ENCODE data around the gene TAB2. TPM values are rescaled to one million over a fixed set of nuclear protein-coding genes. Genes with fewer than 3 reads are reported as not detected.

TAB2 gene
- total and polyA plus RNA-seq, 2 of the 8 experiments (the other 6 are each of a cell fraction or from before 2014, with no cell fraction given), result 40.4 to 63.0 TPM

DNA sequence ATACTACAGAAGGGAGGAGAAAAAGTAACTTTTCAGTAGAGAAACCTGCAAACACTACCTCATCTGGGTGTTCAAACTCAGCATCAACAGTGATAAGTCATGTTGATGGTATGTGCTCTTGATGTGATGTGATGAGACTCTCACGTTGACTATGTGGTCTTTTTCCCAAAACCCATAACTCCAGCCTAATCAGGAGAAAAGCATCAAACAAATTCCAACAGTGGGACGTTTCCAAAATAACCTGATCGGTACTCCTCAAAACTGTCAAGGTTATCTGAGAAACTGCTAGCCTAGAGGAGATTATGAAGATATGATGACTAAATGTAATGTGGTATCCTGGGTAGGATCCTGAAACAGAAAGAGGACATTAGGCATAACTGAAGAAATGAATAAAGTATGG is 41.9 kb upstream of the TAB2 start:
- FAIRE-seq (no peak), DNase-seq (ENCODE audit: low read depth in 1 of 2, low spot score in 2 of 2) (no peak)
- ChIA-PET POLR2A (ENCODE audit: partially characterized antibody) (no interaction called here), CTCF (ENCODE audit: partially characterized antibody) (interaction anchor here (1.2 kb wide), 1 partner anchor 9 kb away, joined by 3 read pairs; no protein-coding TSS in a partner anchor)
- Histone ChIP-seq H3K79me1 (ENCODE audit: low read depth, low read length) (no peaks in the 10 kb centered on the region), H4K5ac (ENCODE audit: insufficient read length, low read depth, low read length) (no peak overlapping the region), H2AK5ac (ENCODE audit: low read depth, low read length) (no peak overlapping the region), H3K23ac (ENCODE audit: insufficient read length) (no peak overlapping the region), H2BK5ac (ENCODE audit: low read depth, low read length) (no peak overlapping the region), H3K9ac (replicated peaks in 1 of 4; ENCODE audit: extremely low read depth in 1 of 4, low read depth in 3 of 4, low read length in 3 of 4) (no peak overlapping the region), H2AFZ (ENCODE audit: low read length) (no peak overlapping the region), H3K79me2 (ENCODE audit: control insufficient read depth in 1 of 2, insufficient read depth in 2 of 2, low read length in 2 of 2) (no peaks in the 10 kb centered on the region), H3K56ac (replicated peaks; ENCODE audit: insufficient read length, low read depth, low read length) (no peak overlapping the region), H3K4ac (replicated peaks; ENCODE audit: insufficient read length, low read depth, low read length) (no peak overlapping the region), H3K14ac (ENCODE audit: insufficient read length) (no peak overlapping the region), H2BK12ac (ENCODE audit: low read depth, low read length) (no peak overlapping the region), H3K27ac (ENCODE audit: low read depth, low read length) (no peak overlapping the region), H3K4me2 (ENCODE audit: insufficient read depth in 1 of 2, low read depth in 2 of 2, low read length in 2 of 2) (no peak overlapping the region), H4K91ac (replicated peaks; ENCODE audit: insufficient read length, low read length) (no peak overlapping the region), H3K36me3 (ENCODE audit: control insufficient read depth in 2 of 4, insufficient read depth in 4 of 4, low read length in 3 of 4) (no peaks in the 10 kb centered on the region), H3K4me1 (replicated peaks in 1 of 4; ENCODE audit: control insufficient read depth in 3 of 4, insufficient read depth in 4 of 4, low read length in 3 of 4) (no peaks in the 10 kb centered on the region), H2BK20ac (ENCODE audit: low read length) (no peak overlapping the region), H3K23me2 (ENCODE audit: low read depth, low read length) (no peaks in the 10 kb centered on the region), H2BK120ac (replicated peaks; ENCODE audit: low read depth, low read length) (no peak overlapping the region), H3K18ac (ENCODE audit: extremely low read depth, low read length) (no peak overlapping the region), H4K8ac (ENCODE audit: extremely low read depth, insufficient read depth, low read length) (no peak overlapping the region), H3K9me3 (ENCODE audit: insufficient read depth in 2 of 2, low read depth in 1 of 2, low read length in 1 of 2) (peaks cover 0 to 3% of the 10 kb centered on the region in 2 experiments; a peak in 1 of 4 replicates), H4K20me1 (replicated peaks in 1 of 2; ENCODE audit: control insufficient read depth in 1 of 2, insufficient read depth in 2 of 2, low read length in 2 of 2) (no peaks in the 10 kb centered on the region), H2BK15ac (ENCODE audit: low read length) (no peak overlapping the region), H3K27me3 (replicated peaks in 1 of 4; ENCODE audit: control insufficient read depth in 3 of 4, extremely low read depth in 1 of 4, insufficient read depth in 3 of 4, low read length in 3 of 4) (no peaks in the 10 kb centered on the region; a peak in 1 of 7 replicates), H3K4me3 (ENCODE audit: extremely low read depth in 1 of 4, insufficient read depth in 2 of 4, low read depth in 3 of 4, low read length in 4 of 4) (no peak overlapping the region)
- WGBS, 2 experiments (ENCODE audit: extremely low coverage in 1 of 2, insufficient coverage in 1 of 2, insufficient read length in 1 of 2, insufficient replicate concordance in 2 of 2, low coverage in 1 of 2, low lambda C conversion rate in 2 of 2, missing lambda C conversion rate in 1 of 2), result 86% methylated on average over 3 of the region's 3 CpGs; no CpG with 5 or more reads in 1 of the 2 experiments
- no peak for TF ChIP-seq POLR2A (IDR thresholded peaks at IDR 0.05; ENCODE audit: control extremely low read depth in 1 of 2, low read depth in 2 of 2, low read length in 2 of 2)
- TF ChIP-seq SP4 (IDR thresholded peaks at IDR 0.05; ENCODE audit: low read length), result no peak
- TF ChIP-seq ASH2L (IDR thresholded peaks at IDR 0.05; ENCODE audit: low read length), result no peak
- no peak for TF ChIP-seq RNF2 (IDR thresholded peaks at IDR 0.05; ENCODE audit: borderline replicate concordance, low read depth, low read length, missing control alignments, poor library complexity, severe bottlenecking)
- TF ChIP-seq, protein P1, sequence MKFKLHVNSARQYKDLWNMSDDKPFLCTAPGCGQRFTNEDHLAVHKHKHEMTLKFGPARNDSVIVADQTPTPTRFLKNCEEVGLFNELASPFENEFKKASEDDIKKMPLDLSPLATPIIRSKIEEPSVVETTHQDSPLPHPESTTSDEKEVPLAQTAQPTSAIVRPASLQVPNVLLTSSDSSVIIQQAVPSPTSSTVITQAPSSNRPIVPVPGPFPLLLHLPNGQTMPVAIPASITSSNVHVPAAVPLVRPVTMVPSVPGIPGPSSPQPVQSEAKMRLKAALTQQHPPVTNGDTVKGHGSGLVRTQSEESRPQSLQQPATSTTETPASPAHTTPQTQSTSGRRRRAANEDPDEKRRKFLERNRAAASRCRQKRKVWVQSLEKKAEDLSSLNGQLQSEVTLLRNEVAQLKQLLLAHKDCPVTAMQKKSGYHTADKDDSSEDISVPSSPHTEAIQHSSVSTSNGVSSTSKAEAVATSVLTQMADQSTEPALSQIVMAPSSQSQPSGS (IDR thresholded peaks at IDR 0.05; ENCODE audit: low read length), result no peak
- TF ChIP-seq BRCA1 (IDR thresholded peaks at IDR 0.05; ENCODE audit: low read depth, low read length), result no peak
- no peak for TF ChIP-seq CBX8 (IDR thresholded peaks at IDR 0.05; ENCODE audit: borderline replicate concordance, low read depth, low read length)
- TF ChIP-seq, protein P2, sequence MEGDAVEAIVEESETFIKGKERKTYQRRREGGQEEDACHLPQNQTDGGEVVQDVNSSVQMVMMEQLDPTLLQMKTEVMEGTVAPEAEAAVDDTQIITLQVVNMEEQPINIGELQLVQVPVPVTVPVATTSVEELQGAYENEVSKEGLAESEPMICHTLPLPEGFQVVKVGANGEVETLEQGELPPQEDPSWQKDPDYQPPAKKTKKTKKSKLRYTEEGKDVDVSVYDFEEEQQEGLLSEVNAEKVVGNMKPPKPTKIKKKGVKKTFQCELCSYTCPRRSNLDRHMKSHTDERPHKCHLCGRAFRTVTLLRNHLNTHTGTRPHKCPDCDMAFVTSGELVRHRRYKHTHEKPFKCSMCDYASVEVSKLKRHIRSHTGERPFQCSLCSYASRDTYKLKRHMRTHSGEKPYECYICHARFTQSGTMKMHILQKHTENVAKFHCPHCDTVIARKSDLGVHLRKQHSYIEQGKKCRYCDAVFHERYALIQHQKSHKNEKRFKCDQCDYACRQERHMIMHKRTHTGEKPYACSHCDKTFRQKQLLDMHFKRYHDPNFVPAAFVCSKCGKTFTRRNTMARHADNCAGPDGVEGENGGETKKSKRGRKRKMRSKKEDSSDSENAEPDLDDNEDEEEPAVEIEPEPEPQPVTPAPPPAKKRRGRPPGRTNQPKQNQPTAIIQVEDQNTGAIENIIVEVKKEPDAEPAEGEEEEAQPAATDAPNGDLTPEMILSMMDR (IDR thresholded peaks at IDR 0.05; ENCODE audit: control extremely low read depth in 1 of 3, insufficient read depth in 1 of 3, low read depth in 1 of 3, low read length in 3 of 3), result no peak
- TF ChIP-seq CHD1 (IDR thresholded peaks at IDR 0.05; ENCODE audit: low read depth, low read length), result no peak
- no peak for TF ChIP-seq SUZ12 (IDR thresholded peaks at IDR 0.05; ENCODE audit: low read length)
